Sigmoid colon (tissue), 4 donors: ENCODE results near the gene CPM.

Experiments
- POLR2A ChIP-seq, 2 donors: fragments of 450-650 bp; IDR thresholded peaks; one replicate each; pipeline ENCODE4 v1.6.1; 2016; ENCODE audit warnings: antibody characterized with exemption in 2 of 2, mild to moderate bottlenecking in 2 of 2, moderate library complexity in 2 of 2
- POLR2AphosphoS5 ChIP-seq, 4 donors: sonication (generic); formaldehyde crosslinking; IDR thresholded peaks; one replicate each; pipeline ENCODE4 v1.6.1; 2017; ENCODE audit warnings: antibody characterized with exemption in 4 of 4
- TF ChIP-seq, protein P1 (sequence below), 4 experiments: fragments of 450-650 bp in 3 of 4; fragments of 200-600 bp in 1 of 4; IDR thresholded peaks; one replicate each; pipeline ENCODE4 v1.5.1; 2016 to 2019; ENCODE audit warnings: antibody characterized with exemption in 4 of 4, mild to moderate bottlenecking in 3 of 4, moderate library complexity in 2 of 4

DNA sequence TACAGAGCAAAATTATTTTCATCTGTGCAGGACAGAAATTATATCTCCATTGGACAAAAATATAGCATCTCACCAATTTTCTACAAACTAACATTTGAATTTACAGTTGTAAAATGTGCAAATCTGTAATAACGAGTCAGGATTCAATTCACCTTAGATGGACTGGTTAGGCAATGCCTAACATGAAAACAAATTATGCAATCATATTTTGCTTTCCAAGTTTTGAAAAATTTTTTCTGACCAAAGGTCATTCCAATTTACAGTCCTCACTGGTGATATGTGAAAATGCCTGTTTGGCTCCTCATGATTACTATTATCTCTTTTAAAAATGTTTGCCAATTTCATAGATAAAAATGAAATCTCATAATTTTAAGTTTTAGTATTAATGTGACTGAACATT is 6.5 kb upstream of the CPM start:
- TF ChIP-seq POLR2A (IDR thresholded peaks at IDR 0.05) (no peak), POLR2AphosphoS5 (IDR thresholded peaks at IDR 0.05) (no peak)
- TF ChIP-seq, protein P1, sequence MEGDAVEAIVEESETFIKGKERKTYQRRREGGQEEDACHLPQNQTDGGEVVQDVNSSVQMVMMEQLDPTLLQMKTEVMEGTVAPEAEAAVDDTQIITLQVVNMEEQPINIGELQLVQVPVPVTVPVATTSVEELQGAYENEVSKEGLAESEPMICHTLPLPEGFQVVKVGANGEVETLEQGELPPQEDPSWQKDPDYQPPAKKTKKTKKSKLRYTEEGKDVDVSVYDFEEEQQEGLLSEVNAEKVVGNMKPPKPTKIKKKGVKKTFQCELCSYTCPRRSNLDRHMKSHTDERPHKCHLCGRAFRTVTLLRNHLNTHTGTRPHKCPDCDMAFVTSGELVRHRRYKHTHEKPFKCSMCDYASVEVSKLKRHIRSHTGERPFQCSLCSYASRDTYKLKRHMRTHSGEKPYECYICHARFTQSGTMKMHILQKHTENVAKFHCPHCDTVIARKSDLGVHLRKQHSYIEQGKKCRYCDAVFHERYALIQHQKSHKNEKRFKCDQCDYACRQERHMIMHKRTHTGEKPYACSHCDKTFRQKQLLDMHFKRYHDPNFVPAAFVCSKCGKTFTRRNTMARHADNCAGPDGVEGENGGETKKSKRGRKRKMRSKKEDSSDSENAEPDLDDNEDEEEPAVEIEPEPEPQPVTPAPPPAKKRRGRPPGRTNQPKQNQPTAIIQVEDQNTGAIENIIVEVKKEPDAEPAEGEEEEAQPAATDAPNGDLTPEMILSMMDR (IDR thresholded peaks at IDR 0.05) = no peak
